CD4-positive, alpha-beta T cell treated with Interferon gamma for 1 hour (primary cell): ENCODE measurements around the gene ICAM1.
"Not testable (repeated sequence)": the region's sequence is repeated elsewhere in the genome, so short reads cannot be mapped to it uniquely, and the experiment has no call there.

Source experiments
- DNase-seq: peaks from one replicate; pipeline ENCODE4 v3.0.0-alpha.2; 2020

ICAM1 gene

GRCh38 chr19:10270616-10271394 lies at the start of gene ICAM1:
Gene ICAM1 (plus strand): TSS chr19:10271120. CDS start chr19:10271160, 40 bp downstream.
- peak; percentile 91 for DNase-seq

GRCh38 chr19:10222201-10222890 lies 48.6 kb upstream of the ICAM1 start:
- DNase-seq: no peak

GRCh38 chr19:10223488-10224213 lies 47.3 kb upstream of the ICAM1 start:
- no peak for DNase-seq

GRCh38 chr19:10224337-10224736 lies 46.6 kb upstream of the ICAM1 start:
- no peak for DNase-seq

- DNase-seq: no peak
Observed at GRCh38 chr19:10226021-10226375, 44.9 kb upstream of the ICAM1 start.

- no peak for DNase-seq
Observed at GRCh38 chr19:10226376-10227025, 44.4 kb upstream of the ICAM1 start.

- DNase-seq: no peak
Observed at GRCh38 chr19:10227026-10227971, 43.6 kb upstream of the ICAM1 start.

- no peak for DNase-seq
Observed at GRCh38 chr19:10228393-10228792, 42.5 kb upstream of the ICAM1 start.

GRCh38 chr19:10228920-10229319 lies 42.0 kb upstream of the ICAM1 start:
- peak; percentile 39 for DNase-seq

- DNase-seq: peak; percentile 75
Observed at GRCh38 chr19:10230173-10230860, 40.6 kb upstream of the ICAM1 start.

GRCh38 chr19:10230861-10231611 lies 39.9 kb upstream of the ICAM1 start, which contains the start of gene S1PR2:
Gene S1PR2 (minus strand): TSS chr19:10231331. CDS start chr19:10224905, 6,426 bp downstream.
- peak; percentile 86 for DNase-seq

GRCh38 chr19:10231612-10232228 lies 39.2 kb upstream of the ICAM1 start:
- DNase-seq: no peak

- no peak for DNase-seq
Observed at GRCh38 chr19:10233946-10234345, 37.0 kb upstream of the ICAM1 start.

- no peak for DNase-seq
Observed at GRCh38 chr19:10235003-10235402, 35.9 kb upstream of the ICAM1 start.

- not testable (repeated sequence) for DNase-seq
Observed at GRCh38 chr19:10235409-10235808, 35.5 kb upstream of the ICAM1 start.

- no peak for DNase-seq
Observed at GRCh38 chr19:10237702-10238101, 33.2 kb upstream of the ICAM1 start.

- no peak for DNase-seq
Observed at GRCh38 chr19:10238172-10238783, 32.6 kb upstream of the ICAM1 start.

- not testable (repeated sequence) for DNase-seq
Observed at GRCh38 chr19:10241826-10242449, 29.0 kb upstream of the ICAM1 start.

GRCh38 chr19:10243606-10244005 lies 27.3 kb upstream of the ICAM1 start:
- no peak for DNase-seq
